GM20431 (cell line): ENCODE results near the gene GRID1.

Experiments
- in situ Hi-C: fragments of 300-500 bp; cut with MseI, MboI; formaldehyde crosslinking; loops from one replicate; pipeline ENCODE4 v1.15.0; 2020; ENCODE audit warnings: low sequenced_read_pairs; ENCODE audit not compliant: unreplicated experiment

GRID1 gene

DNA sequence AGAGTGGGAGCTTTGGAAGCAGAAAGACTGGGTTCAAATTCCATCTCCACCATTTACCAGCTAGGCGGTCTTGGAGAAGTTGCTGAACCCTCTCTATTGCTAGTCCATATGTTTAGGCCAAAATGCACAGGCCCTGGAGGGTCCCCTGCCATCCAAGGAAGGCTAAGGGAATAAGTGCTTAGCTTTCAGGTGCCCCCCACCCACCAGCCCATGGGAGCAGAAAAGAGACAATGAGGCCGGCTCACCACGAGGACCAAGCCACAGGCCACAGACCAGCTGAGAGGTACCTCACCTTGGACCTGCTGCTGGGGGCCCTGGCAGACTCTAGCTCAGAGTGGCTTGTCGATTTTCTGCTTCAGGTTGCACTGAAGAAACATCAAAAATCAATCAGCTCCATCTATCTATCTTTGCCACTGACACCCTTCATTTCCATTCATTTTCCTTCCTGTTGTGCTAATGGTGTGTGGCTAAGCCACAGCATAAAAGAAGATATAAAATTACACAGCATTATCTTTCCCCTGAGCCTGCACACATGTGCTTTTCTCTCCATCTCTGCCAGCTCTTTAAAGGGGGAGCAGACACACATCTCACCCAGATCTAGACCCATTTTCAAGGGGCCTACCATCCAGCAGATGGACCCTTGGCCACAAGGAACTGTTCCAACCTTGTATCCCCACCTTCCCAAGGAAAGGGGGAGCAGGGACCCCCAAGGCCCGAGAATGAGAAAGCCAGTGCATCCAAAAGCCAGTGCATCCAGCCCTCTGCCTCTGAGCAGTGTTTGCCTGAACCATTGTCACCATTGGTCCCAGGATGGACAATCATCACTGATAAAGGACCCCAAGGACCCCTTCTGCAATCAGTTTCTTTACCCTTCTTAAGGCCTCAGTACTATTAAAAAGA lies 65.4 kb downstream of the GRID1 start:
- in situ Hi-C loops: no loop called here

DNA sequence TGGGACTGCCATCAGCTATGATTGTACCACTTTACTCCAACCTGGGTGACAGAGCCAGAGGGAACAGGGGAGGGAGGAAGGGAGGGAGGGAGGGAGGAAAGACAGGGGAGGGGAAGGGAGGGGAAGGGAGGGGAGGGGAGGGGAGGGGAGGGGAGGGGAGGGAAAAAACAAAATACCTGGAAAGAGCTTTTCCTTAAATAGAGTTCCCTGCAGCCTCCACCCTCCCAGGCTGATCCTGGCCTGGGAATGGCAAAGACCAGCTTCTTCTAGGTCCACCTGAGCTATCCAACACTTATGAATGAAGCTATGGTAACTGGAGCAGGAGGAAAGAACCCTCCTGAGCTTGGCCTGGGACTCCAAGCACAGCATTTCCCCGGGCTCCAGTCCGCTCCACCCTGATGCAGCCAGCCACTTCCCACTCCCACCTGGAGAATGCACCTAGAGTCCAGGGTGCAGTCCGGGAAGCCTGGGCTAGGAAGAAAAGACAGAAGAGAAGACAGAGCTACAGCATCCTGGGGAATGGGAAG lies 66.1 kb downstream of the GRID1 start:
- in situ Hi-C loops: no loop called here

DNA sequence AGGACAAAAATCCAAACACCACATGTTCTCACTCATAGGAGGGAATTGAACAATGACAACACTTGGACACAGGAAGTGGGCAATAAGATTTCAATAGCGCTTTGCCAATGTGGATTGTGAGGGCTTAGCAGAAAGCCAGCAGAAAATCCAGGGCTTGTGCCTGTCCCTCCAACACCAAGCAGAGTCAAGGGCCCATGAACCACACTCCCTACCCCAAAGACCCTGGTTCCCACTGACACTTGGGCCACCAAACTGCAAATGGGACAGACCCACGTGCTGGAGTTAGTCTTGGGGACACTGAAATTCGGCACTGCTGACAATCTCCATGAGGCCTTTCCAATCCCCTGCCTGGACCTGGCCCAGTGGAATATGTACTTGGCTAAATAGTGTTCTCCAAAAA lies 67.0 kb downstream of the GRID1 start:
- in situ Hi-C loops: no loop called here

DNA sequence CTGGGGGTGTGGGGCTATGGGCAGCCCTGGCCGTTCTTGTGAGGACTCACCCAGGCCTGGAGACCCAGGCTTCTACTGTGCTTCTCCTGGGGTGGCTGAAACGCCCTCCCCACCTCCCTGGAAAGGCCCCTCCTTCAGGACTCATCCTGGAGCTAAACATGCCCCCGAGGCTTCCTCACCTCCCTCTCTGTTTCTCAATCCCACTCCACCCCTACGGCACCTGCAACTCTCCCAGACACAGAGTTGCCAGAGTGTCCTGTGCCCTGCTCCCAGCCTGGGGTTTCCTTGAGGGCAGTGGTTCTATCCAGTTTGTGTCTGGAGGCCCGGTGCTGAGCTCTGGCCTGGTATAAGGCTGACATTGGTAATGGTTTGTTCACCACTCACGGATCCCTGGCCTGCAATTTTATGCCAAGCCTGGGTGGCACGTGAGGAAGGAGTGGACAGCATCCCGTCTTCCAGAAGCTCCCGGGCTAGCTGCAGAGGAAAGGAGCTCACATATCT lies 68.0 kb downstream of the GRID1 start:
- in situ Hi-C loops: no loop called here

DNA sequence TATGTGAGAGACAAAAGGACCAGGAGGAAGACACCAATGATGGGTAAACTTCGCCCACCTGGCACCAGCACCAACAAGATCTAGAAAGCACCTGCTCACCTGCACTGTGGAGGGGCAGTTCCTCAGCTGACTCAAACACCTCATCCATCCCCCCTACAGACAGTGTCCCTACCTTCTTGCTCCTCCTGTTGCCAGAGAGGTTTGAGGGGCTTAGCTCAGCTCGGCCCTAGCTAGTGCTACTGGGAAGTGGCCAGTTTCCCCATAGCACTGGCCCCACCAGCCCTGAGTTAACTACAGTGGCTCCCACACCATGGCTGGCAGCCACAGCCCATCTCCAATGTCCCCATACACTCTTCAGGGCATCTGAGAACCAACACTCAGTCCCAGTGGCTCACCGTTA lies 70.8 kb downstream of the GRID1 start:
- in situ Hi-C loops: no loop called here

DNA sequence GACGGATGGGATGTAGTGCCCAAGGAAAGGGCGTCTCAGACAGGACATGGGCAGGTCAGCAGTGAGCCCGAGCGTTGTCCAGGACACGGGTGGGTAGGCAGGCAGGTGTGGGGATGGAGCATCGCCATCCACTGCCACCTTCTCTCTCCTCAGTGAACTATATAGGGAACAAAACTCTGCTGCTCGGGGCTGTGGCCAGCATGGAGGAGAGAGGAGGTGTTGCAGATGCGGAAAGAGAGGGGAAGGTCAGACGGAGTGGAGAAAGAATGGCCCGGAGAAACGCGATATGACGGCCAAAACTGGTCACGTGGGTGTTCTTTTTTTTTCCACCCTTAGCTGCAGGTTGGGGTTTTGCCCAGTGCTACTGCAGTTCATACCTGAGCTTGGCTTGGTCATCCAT lies 71.2 kb downstream of the GRID1 start:
- in situ Hi-C loops: no loop called here

DNA sequence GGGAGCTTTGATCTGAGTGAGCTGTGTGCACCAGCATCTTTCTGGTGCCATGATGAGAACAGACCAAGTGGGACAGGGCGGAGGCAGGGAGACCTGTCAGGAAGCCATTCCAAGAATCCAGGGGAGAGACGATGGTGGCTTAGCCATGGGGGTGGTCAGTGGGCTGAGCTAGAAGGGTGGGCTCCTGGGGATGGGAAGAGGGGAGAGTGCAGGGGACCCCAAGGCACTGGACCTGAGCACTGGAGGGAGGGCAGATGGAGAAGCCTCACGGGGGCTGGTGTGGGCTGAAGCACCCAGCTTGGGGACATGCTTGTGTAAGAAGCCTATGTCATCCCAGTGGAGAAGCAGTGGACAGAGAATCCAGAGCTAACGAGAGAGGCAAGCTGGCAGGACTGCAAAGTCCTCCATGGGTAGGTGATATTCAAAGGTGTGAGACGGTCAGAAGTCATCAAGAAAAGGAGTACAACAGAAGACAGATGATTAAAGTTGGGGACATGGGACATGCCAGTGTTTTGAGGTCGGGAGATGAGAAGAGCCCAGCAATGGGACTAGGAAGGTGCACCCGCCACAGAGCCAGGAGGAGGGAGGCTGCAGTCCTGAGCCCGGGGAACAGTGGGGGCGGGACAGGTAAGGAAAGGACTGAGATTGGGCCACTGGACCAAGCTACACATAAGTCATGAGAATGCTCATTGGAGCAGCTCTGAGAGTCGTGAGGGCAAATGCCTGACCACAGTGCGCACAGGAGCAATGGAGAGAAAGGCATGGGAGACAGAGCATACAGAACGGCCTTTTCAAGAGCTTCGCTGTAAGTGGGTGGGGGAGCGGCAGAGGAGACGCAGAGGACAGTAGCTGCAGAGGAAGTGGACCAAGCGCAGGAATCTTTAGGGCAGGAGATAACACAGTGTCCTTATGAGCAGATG lies 72.0 kb downstream of the GRID1 start:
- in situ Hi-C loops: no loop called here

DNA sequence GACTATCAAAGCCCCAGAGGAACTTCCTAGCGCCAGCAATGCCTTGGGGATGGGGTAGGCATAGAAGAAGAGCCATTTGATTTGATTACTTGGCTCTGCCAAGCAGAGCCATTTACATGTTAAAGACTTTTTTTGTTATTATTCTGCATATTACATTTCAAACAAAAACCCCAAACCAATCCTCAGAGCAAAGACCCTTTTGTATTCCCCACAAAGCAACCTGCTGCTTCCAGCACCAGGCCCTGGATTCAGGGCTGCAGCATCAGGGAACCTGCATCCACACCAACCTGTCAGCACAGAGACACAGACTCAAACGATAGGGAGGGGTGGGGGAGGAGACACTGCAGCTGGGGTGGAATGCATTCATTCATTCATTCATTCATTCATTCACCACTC lies 73.2 kb downstream of the GRID1 start:
- in situ Hi-C loops: no loop called here

DNA sequence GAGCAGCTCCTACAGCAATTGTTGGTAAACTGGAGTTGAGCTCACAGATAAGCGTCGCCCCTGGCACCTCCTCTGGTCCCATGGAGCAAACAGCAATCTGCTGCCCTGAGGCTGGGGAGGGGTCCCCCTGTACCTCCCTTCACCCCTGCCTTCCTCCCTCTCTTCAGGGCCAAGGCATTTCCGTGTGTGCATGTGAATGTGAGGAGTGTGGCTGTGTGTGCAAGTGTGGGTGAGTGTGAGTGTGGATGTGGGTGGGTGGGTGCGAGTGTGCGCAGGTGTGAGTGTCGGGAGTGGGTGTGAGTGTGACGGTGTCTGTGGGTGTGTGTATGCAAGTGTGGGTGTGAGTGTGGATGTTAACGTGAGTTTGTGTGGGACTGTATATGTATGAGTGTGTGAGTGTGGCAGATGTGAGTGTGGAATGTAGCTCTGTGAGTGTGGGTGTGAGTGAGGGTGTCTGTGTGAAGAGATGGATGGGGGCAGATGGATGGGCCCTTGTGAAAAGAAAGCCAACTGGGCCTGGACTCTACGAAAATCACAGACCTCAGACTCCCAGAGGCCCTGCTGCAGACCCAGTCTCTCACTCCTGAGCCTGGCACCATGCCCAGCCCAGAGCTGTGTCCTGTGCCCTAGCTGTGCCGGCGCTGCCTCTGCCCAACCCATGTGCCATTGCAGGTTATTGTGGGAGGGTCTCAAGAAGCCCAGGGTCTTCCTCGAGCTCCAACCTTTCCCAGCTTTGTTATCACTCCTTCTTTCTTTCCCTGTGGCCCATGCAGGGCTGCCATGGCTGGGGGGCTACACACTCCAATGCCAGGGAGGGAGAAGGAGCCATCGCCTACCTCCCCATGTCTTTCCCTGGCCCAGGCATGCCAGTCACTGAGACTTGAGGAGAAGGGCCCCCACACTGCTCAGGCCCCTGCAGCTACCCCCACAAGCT lies 73.9 kb downstream of the GRID1 start:
- in situ Hi-C loops: no loop called here

DNA sequence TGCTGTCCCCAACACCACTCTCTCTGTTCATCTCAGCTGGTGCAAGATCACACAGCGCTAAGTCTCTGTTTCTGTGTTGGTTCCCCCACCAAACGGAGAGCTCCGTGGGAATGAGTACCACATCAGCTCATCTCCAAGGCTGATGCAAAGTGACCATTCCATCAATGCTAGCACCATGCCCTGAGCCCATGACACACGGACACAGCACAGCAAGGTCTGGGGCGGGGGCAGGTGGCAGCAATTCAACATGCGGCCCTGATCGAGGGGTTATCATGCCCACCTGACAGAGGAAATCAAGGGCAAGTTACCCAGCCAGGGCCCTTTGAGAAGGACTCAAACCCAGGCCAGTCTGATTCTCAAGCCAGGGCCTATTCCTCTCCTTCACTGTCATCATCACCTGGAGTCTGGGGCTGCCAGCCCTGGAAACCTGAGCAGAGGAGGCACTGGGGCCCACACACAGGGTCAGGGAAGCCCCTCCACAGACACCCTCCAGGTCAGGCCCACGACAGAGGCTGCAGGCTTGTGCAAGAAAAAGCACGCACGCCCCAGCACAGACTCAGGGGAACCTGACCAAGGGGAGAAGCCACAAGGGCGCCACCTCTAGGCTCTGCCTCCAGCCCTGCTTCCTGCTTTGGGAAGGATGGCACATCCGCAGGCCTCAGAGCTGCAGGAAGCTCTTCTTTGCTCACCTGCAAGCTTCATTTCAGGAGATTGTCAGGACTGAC lies 74.8 kb downstream of the GRID1 start:
- in situ Hi-C loops: no loop called here

DNA sequence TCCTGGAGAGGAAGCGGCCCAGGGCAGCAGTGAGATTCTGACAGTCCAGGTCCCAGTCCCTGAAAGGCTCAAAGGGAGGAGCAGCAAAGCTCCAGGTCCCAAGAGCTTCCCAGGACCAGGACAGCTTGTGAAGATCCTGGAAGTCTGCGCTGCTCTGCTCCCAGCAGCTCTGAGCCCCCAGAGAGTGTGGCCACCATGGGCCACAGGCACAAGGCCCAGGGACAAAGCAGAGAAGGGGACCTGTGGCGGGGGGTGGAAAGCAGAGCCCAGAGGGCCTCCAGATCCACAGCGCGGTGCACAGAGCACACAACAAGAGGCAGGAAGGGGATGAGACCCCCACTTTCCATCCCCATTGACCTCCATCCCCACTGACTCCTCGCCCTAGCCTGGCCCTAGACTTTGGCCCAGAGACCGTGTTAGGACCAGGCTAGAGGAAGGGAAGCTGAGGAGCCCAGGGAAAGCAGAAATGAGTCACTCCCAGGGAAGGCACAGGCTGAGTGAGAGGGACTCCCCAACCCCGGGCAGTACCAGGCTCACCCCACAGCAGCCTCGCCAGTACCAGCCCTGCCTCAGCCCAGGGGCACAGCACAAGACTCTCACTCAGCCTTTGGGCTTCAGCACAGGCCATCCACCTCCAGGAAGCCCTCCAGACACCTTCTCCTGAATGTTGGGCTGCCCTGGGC lies 75.5 kb downstream of the GRID1 start:
- in situ Hi-C loops: no loop called here

DNA sequence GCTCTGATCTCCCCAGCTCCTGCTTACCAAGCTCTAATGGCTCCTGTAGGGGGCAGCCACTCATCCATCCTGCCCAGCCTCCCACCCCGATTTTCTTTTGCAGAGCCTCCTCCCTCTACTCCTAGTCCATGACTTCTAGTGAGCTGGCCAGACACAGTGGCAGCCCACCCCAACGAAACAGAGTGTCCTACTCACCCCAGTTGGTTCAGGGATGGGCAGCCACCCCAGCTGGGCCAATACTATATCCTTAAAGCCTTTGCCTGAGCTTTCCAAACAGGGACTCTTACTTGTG lies 77.1 kb downstream of the GRID1 start:
- in situ Hi-C loops: no loop called here

DNA sequence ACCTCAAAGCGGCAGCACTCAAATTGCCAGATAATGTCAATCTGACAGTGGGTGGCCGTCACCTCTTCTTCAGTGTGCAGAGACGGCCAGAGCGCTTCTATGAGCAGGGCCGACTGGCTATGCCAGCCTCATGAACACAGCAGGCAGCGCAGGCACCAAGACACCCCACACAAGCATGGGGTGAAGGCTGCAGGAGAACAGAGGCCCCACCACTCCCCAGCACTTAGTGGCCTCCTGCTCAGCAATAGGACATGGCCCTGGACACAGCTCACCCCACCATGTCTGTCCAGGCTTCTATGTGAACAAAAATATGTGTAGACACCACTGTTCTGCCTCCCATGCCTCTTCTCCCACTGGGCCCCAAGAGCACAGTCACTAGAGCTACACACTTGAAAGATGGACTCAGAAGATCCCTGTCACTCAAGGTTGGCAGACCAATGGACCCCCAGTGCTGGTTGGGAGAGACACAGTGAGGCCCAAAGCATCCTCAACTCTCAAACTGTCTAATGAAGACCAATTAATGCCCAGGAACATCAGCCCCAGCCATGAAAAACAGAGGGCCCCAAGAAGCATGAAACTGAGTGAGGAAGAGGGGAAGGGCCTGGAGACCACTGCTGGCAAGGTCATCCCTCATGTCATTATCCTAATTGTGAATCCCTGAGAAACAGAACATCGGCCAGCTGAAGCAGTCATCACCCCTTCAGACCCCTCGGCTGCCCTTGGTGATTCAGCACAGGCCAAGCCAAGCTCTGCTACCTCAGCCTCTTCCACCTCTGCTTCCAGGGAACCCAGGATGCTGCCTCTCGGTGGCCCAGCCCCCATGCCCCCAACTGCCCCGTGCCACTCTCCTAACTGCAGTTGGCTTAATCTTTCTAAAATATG lies 77.7 kb downstream of the GRID1 start:
- in situ Hi-C loops: no loop called here

DNA sequence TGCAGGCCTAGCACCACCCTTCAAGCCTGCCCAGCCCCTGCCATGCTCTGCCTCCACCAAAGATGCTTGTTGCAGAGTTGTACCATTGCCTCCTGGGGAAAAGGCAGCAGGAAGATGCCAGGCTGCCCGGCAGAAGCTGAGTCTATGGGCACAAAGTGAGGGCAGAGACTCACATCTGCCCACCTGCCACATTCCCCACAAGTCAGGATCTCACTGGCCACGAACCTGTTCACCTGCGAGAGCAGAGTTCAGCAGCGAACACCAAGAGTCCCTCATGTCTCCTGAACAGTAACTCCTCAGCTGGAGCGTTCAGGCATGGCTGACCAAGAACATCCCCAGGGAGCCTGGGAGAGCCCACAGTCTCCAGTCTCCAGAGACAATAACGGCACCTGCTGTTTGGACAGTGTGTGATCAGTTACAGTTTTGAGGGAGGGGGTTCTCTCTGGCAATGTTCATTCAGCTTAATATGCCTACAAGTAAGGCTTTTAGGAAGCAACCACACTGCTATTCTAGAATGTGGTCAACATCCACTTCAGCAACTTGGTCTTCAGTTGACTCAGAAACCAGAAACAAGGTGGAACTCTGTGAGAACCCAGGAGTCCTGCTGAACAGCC lies 78.5 kb downstream of the GRID1 start:
- in situ Hi-C loops: no loop called here

DNA sequence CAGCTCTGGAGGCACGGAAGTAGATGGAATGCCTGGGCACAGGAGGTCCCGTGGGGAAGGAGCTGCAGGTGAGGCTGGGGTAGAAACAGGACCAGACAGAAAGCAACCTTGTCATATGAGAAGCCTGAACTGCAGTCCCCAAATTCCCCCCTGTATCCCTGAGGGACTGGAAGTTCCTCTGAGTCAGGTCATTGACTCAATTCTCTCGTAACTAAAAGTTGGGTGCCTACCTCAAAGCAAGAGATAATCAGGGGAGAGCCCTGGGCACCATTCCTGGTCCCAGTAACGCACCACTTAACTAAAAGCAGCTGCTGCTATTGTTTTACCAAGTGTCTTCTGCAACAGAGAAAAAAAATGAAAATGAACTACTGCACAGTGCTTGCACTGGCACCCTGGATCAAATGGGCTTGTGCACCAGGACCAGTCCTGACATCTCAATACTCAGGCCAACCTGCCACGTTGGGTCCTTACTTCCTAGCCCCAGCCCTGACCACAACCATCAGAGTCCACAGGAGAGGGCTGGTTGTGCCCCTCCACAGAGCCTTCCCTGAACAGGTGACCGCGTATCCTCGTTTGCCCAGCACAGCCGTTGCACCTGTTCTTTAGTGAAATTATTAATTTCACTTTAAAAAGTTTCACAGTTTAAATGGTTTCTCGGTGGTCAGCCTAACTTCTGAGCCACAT lies 79.3 kb downstream of the GRID1 start:
- in situ Hi-C loops: no loop called here

DNA sequence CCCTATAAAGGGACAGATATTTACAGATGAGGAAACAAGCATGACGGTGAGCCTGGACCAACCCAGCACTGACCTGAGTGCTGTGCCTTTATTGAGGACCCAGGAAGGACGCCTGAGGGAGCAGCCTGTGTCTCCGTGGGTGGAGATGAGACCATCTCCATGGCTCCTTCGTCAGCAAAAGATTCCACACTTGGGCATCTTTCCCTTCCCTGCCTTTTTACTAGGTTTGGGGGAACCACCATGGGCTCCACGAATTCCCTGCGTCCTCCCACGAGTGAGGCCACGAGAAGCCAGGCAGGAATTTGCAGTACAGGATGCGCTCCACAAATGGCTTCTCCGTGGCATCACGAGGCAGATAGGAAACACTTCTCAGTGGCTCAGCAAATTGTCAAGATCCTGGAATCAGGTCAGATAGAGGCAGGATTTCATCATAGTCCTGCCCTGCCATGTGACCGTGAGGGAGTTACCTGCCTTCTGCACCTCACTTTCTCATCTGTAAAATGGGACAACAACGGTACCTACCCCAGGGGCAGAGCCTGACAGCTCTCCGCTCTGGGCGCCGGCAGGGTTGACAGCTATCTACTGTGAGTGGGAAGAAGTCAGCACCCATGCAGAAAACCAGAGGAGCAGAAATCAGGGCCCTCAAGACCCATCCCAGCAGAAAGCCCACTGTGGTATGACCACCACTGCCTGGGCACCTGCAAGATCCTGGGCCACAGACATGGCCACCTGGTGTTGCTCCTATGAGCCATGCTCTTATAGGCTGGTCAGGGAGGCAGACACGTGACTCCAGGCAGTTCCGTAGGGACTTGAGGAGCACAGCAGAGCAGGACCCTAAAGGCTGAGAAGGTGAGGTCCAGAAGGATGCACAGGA lies 80.1 kb downstream of the GRID1 start:
- in situ Hi-C loops: no loop called here
